Testis (tissue), 3 donors: ENCODE data around the gene TMCC3. TPM values are rescaled to one million over a fixed set of nuclear protein-coding genes. Genes with fewer than 3 reads are reported as not detected.

Experiments used
- DNase-seq: peaks from one replicate; pipeline ENCODE4 v3.0.0-alpha.2; 2019
- H3K27ac ChIP-seq, 2 donors: fragments of 200-600 bp; sonication (generic); one replicate each; pipeline ENCODE4 v1.5.1; 2019
- H3K27me3 ChIP-seq: fragments of 200-600 bp; sonication (generic); one replicate; pipeline ENCODE4 v1.5.1; 2019
- H3K36me3 ChIP-seq: fragments of 200-600 bp; sonication (generic); one replicate; pipeline ENCODE4 v1.5.1; 2017; ENCODE audit warnings: low read depth; ENCODE audit errors: missing control alignments
- H3K4me1 ChIP-seq: fragments of 200-600 bp; sonication (generic); one replicate; pipeline ENCODE4 v1.5.1; 2019
- H3K4me3 ChIP-seq, 2 donors: fragments of 200-600 bp; sonication (generic); one replicate each; pipeline ENCODE4 v1.5.1; 2017 to 2019
- H3K9me3 ChIP-seq: fragments of 200-600 bp; sonication (generic); one replicate; pipeline ENCODE4 v1.5.1; 2017
- CTCF ChIP-seq, 3 experiments: fragments of 450-650 bp in 2 of 3; fragments of 200-600 bp in 1 of 3; sonication (generic) in 1 of 3; IDR thresholded peaks; one replicate each; pipeline ENCODE4 v1.5.1; 2016 to 2019; ENCODE audit warnings: antibody characterized with exemption in 3 of 3, mild to moderate bottlenecking in 2 of 3, moderate library complexity in 1 of 3
- POLR2A ChIP-seq: fragments of 450-650 bp; IDR thresholded peaks from one replicate; pipeline ENCODE4 v1.6.1; 2017; ENCODE audit warnings: antibody characterized with exemption, mild to moderate bottlenecking, moderate library complexity
- WGBS, 2 donors: methylation state at CpG; one replicate each; pipeline ENCODE4 v1.1.5; 2018; 5-methylcytosine and 5-hydroxymethylcytosine counted together
- intact Hi-C: fragments of 100-400 bp; cut with DNase I; formaldehyde crosslinking; loops from one replicate; pipeline ENCODE4 v1.15.1; 2023; ENCODE audit warnings: low total_unique reads
- polyA plus RNA-seq: library from polyadenylated mRNA; stranded (reverse); fragments of 350-450 nt; fragmentation: Illumina TruSeq; extraction: RNeasy Lipid Tissue Mini Kit (QIAGEN cat#74804); gene quantifications from one replicate; pipeline ENCODE4 v1.2.3, GENCODE V29; 2014; ENCODE audit warnings: low read depth, low replicate concordance; ENCODE audit not compliant: insufficient read depth
- total RNA-seq, 2 donors: library from RNA; depleted of rRNA; stranded (reverse); fragments of >200 nt; gene quantifications; one replicate each; pipeline ENCODE4 v1.2.3, GENCODE V29; 2016

The TMCC3 gene
- total and polyA plus RNA-seq, 3 donors from 2014 or later, result 3.4 to 6.4 (median 5.1) TPM

- H3K36me3 ChIP-seq, result no peaks in the 10 kb centered on the region
- H3K9me3 ChIP-seq, result no peaks in the 10 kb centered on the region
- intact Hi-C loops, result no loop called here
- H3K27ac ChIP-seq, result peak overlapping the region in 1 of 2 donors; percentile 17
- 81 to 90% methylated on average over 3 to 4 of the region's 4 CpGs for WGBS, 2 donors
- no peak overlapping the region for H3K4me3 ChIP-seq
- no peak for TF ChIP-seq CTCF (IDR thresholded peaks at IDR 0.05)
- TF ChIP-seq POLR2A, result no peak
- no peaks in the 10 kb centered on the region for H3K27me3 ChIP-seq
- no peaks in the 10 kb centered on the region for H3K4me1 ChIP-seq
- no peak for DNase-seq
These were observed 62.0 kb downstream of the TMCC3 start for GRCh38 chr12:94588346-94588745.

- H3K36me3 ChIP-seq, result no peaks in the 10 kb centered on the region
- 86 to 88% methylated on average over 12 to 14 of the region's 14 CpGs for WGBS, 2 donors
- no peaks in the 10 kb centered on the region for H3K9me3 ChIP-seq
- TF ChIP-seq CTCF (IDR thresholded peaks at IDR 0.05), result no peak
- no peak for TF ChIP-seq POLR2A
- DNase-seq, result no peak
- intact Hi-C loops, result no loop called here
- H3K4me3 ChIP-seq, result no peak overlapping the region
- no peaks in the 10 kb centered on the region for H3K4me1 ChIP-seq
- H3K27me3 ChIP-seq, result no peaks in the 10 kb centered on the region
- H3K27ac ChIP-seq, result no peak overlapping the region
These were observed 62.8 kb downstream of the TMCC3 start for GRCh38 chr12:94587266-94588241.

GRCh38 chr12:94586589-94587259, 63.6 kb downstream of the TMCC3 start:
- no peaks in the 10 kb centered on the region for H3K9me3 ChIP-seq
- H3K27ac ChIP-seq, result no peak overlapping the region
- H3K4me1 ChIP-seq, result no peaks in the 10 kb centered on the region
- no peak for DNase-seq
- H3K27me3 ChIP-seq, result no peaks in the 10 kb centered on the region
- intact Hi-C loops, result no loop called here
- H3K4me3 ChIP-seq, result no peak overlapping the region
- no peaks in the 10 kb centered on the region for H3K36me3 ChIP-seq
- no peak for TF ChIP-seq POLR2A
- TF ChIP-seq CTCF (IDR thresholded peaks at IDR 0.05), result no peak
- WGBS, 2 donors, result 72 to 78% methylated on average over 8 of the region's 8 CpGs

GRCh38 chr12:94585626-94586025, 64.7 kb downstream of the TMCC3 start:
- no peaks in the 10 kb centered on the region for H3K36me3 ChIP-seq
- TF ChIP-seq CTCF (IDR thresholded peaks at IDR 0.05), result no peak
- no peak for TF ChIP-seq POLR2A
- H3K9me3 ChIP-seq, result no peaks in the 10 kb centered on the region
- H3K27ac ChIP-seq, result no peak overlapping the region
- intact Hi-C loops, result no loop called here
- no peak overlapping the region for H3K4me3 ChIP-seq
- no peak for DNase-seq
- H3K27me3 ChIP-seq, result no peaks in the 10 kb centered on the region
- no peaks in the 10 kb centered on the region for H3K4me1 ChIP-seq
- WGBS, 2 donors, result 96 to 97% methylated on average over 3 of the region's 3 CpGs
